GM18517 (cell line): ENCODE results near the gene CDA.

Experiments
- ATAC-seq: cut with Tn5 transposase; IDR thresholded peaks from one replicate; pipeline ENCODE4 v1.9.1; 2021; ENCODE audit warnings: mild to moderate bottlenecking, moderate library complexity; ENCODE audit not compliant: unreplicated experiment

CDA gene

GRCh38 chr1:20615946-20616846 lies 27.3 kb downstream of the CDA start:
- ATAC-seq: no peak

- no peak for ATAC-seq
These were observed 28.1 kb downstream of the CDA start for GRCh38 chr1:20616847-20617487.

- ATAC-seq: no peak
These were observed 29.7 kb downstream of the CDA start for GRCh38 chr1:20618550-20618949.

- no peak for ATAC-seq
These were observed 31.1 kb downstream of the CDA start for GRCh38 chr1:20619999-20620398.

- ATAC-seq: no peak
These were observed 32.1 kb downstream of the CDA start for GRCh38 chr1:20621012-20621411.

GRCh38 chr1:20624709-20625108 lies 35.8 kb downstream of the CDA start:
- ATAC-seq: no peak

GRCh38 chr1:20625176-20626097 lies 36.5 kb downstream of the CDA start:
- no peak for ATAC-seq

DNA sequence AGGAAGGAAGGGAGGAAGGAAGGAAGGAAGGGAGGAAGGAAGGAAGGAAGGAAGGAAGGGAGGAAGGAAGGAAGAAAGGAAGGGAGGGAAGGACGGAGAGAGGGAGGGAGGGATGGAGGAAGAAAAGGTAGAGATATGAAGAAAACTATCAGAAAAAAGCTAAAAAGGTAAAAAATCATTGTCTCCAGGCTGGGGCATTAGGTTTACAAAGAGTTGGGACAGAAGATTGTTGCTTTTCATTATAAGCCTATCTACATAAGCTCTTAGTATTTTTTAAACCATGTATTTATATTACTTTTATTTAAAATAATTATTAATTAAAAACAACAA lies 37.2 kb downstream of the CDA start:
- no peak for ATAC-seq

GRCh38 chr1:20626524-20626923 lies 37.6 kb downstream of the CDA start:
- ATAC-seq: no peak

DNA sequence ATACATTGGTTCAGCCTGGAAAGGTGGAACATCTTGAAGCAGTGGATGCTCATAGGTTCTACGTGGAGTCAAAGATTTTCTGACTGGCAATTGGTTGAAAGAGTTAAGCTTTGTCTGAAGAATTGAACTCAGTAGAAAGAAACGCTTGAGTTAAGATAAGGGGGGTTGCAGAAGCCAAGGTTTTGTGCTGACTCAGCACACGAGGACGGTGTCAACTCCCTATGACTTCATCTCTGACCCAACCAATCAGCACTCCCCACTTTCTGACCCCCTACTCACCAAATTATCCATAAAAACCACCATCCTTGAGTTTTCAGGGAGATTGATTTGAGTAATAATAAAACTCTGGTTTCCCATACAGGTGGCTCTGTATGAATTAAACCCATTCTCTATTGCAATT lies 41.8 kb downstream of the CDA start:
- no peak for ATAC-seq

DNA sequence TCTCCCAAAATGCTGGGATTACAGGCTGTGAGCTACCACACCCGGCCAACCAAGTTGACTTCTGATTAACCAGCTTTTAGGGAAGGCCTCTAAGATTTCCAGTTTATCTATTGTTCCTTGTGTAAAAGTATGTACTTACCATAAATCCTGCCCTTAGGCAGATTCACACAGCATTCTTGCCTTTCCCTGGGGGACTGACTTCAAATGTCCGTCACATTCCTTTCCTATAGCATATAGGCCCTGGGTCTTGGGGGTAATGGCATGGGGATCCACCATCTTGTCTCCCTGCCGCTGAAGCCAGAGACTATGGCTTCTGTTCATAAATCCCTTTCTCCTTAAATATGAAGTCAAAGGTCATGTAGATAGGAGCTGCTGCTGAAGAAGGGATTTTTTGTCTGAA lies 43.5 kb downstream of the CDA start:
- ATAC-seq: no peak

DNA sequence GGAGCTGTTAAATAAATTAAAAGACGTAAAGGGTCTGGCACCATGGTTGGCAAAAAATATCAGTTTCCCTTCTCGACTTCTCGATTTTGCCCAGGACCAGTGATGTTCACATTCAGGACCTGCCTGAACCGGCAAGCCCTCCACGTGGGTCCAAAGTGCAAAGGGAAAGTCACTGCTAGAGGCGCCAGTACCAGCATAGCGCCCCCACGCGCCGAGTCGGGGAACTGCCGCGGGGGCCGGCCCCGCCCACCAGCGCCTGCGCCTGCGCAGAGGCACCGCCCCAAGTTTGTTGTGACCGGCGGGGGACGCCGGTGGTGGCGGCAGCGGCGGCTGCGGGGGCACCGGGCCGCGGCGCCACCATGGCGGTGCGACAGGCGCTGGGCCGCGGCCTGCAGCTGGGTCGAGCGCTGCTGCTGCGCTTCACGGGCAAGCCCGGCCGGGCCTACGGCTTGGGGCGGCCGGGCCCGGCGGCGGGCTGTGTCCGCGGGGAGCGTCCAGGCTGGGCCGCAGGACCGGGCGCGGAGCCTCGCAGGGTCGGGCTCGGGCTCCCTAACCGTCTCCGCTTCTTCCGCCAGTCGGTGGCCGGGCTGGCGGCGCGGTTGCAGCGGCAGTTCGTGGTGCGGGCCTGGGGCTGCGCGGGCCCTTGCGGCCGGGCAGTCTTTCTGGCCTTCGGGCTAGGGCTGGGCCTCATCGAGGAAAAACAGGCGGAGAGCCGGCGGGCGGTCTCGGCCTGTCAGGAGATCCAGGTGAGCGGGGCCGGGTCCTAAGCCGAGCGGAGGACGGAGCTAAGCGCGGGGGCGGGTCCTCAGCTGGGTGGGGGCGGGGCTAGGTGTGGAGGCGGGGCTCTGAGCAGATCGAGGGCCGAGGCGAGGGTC lies 44.5 kb downstream of the CDA start, which contains the start of gene PINK1:
Gene PINK1, plus strand, starts transcription at position 269 of the 875 bp plus-strand sequence. Its CDS starts 91 bp downstream, at position 360.
- ATAC-seq: peak; percentile 60

GRCh38 chr1:20634065-20634593 lies 45.2 kb downstream of the CDA start:
- ATAC-seq: no peak

- ATAC-seq: no peak
These were observed 45.7 kb downstream of the CDA start for GRCh38 chr1:20634594-20635084.

DNA sequence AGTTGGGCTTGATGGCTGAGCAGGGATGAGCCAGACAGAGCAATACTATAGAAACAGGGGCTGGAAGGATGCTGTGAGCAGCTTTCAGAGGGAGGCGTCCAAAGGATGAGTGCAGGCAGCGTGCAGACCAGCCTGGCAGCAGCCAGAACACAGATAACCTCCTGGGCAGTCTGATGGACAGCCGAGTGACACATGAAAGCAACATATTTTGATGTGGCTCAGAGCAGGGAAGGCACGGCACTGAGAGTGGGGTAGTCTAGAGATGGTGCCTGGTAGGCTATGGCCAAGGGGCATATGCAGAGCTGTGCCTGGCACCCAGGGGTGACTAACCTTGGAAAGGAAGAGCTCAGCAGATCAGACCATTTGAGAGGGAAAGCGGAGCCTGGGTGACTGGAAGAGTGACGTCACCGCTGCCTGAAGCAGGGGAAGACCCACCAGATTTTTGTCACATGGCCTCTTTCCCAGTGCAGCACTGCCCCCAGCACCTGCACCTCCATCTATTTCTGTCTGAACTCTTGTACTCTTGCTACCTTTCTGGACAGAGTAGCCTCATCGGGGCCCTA lies 48.0 kb downstream of the CDA start:
- ATAC-seq: no peak

GRCh38 chr1:20640183-20640597 lies 51.3 kb downstream of the CDA start:
- no peak for ATAC-seq

DNA sequence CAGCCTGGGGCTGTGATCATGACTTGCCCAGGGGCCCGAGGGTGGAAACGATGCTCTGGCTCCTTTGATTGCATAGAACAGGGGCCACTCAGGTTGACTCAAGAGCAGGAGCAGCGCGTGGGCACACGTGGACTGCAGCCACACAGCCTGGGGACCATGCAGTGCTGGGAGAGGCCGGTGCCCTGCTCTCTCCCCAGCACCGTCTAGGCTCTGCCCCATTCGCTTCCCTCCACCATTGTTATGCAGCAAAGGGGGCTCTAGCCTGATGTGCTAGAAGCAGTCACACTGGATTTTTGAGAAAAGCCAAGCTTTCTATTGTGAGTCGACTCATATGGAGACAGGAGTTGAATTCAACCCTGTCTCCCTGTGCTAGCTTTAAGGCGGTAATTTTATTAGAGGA lies 53.1 kb downstream of the CDA start:
- ATAC-seq: no peak

- no peak for ATAC-seq
These were observed 54.2 kb downstream of the CDA start for GRCh38 chr1:20643080-20643479.

- no peak for ATAC-seq
These were observed 55.5 kb downstream of the CDA start for GRCh38 chr1:20644416-20644815.

DNA sequence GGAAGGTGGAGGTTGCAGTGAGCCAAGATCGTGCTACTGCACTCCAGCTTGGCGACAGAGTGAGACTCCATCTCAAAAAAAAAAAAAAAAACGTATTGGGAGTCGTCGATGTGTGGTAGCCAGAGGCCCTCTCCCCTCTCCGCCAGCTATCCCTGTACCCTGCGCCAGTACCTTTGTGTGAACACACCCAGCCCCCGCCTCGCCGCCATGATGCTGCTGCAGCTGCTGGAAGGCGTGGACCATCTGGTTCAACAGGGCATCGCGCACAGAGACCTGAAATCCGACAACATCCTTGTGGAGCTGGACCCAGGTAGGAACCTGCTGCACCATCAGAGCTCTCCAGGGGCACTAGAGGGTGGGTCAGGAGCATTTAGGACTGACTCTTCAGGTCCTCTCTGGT lies 56.5 kb downstream of the CDA start:
- no peak for ATAC-seq
